Fibroblast of lung (primary cell): ENCODE results near the gene VSTM5. TPM values are rescaled to one million over a fixed set of nuclear protein-coding genes. Genes with fewer than 3 reads are reported as not detected.
"Not testable (repeated sequence)": the region's sequence is repeated elsewhere in the genome, so short reads cannot be mapped to it uniquely, and the experiment has no call there.

ENCODE experiments used
- DNase-seq, 2 donors: peaks; one replicate each; pipeline versions ENCODE4 v3.0.0 to v3.0.0-alpha.2; 2010; ENCODE audit warnings: low read depth in 2 of 2
- H2AFZ ChIP-seq: 2 replicates; pipeline ENCODE4 v1.5.1; 2012; ENCODE audit warnings: low read length, control low read depth, inconsistent platforms
- H3K27ac ChIP-seq: 2 replicates; pipeline ENCODE4 v1.5.1; 2011; ENCODE audit warnings: low read length, control low read depth; ENCODE audit not compliant: insufficient read depth
- H3K27me3 ChIP-seq: 2 replicates; pipeline ENCODE4 v1.5.1; 2011; ENCODE audit warnings: mild to moderate bottlenecking, low read length; ENCODE audit not compliant: control insufficient read depth, insufficient read depth
- H3K36me3 ChIP-seq: 2 replicates; pipeline ENCODE4 v1.5.1; 2011; ENCODE audit warnings: low read length; ENCODE audit not compliant: control insufficient read depth, insufficient read depth
- H3K4me1 ChIP-seq: 2 replicates; pipeline ENCODE4 v1.5.1; 2011; ENCODE audit warnings: low read length; ENCODE audit not compliant: control insufficient read depth, insufficient read depth; ENCODE audit errors: extremely low read depth
- H3K4me2 ChIP-seq: 2 replicates; pipeline ENCODE4 v1.5.1; 2011; ENCODE audit warnings: low read length, control low read depth; ENCODE audit not compliant: insufficient read depth; ENCODE audit errors: extremely low read depth
- H3K4me3 ChIP-seq, 4 experiments: fragments of 200-600 bp in 1 of 4; sonication (generic) in 1 of 4; replicated peaks in 1 of 4; 2 replicates each; pipeline ENCODE4 v1.5.1; 2011 to 2016; ENCODE audit warnings: low read length in 4 of 4, low read depth in 3 of 4, mild to moderate bottlenecking in 3 of 4, control low read depth in 2 of 4, inconsistent platforms in 1 of 4, mixed read lengths in 1 of 4; ENCODE audit not compliant: insufficient read depth in 1 of 4; ENCODE audit errors: control extremely low read depth in 1 of 4
- H3K79me2 ChIP-seq: 2 replicates; pipeline ENCODE4 v1.5.1; 2012; ENCODE audit warnings: mild to moderate bottlenecking, low read length, inconsistent platforms; ENCODE audit not compliant: control insufficient read depth, insufficient read depth
- H3K9ac ChIP-seq: 2 replicates; pipeline ENCODE4 v1.5.1; 2011; ENCODE audit warnings: mild to moderate bottlenecking, low read length, control low read depth; ENCODE audit not compliant: insufficient read depth
- H3K9me3 ChIP-seq: 2 replicates; pipeline ENCODE4 v1.5.1; 2012; ENCODE audit warnings: low read depth, low read length; ENCODE audit not compliant: control insufficient read depth, insufficient read depth
- H4K20me1 ChIP-seq: 2 replicates; pipeline ENCODE4 v1.5.1; 2011; ENCODE audit warnings: low read length; ENCODE audit not compliant: control insufficient read depth, insufficient read depth; ENCODE audit errors: extremely low read depth
- EZH2 ChIP-seq: IDR thresholded peaks from 2 replicates; pipeline ENCODE4 v1.5.1; 2012; ENCODE audit warnings: low read length, control low read depth, mild to moderate bottlenecking; ENCODE audit errors: missing control alignments
- polyA plus RNA-seq, 2 donors: library from polyadenylated mRNA; depleted of rRNA in 1 of 2; stranded (reverse) in 1 of 2; unstranded in 1 of 2; fragments of >200 nt; gene quantifications; 2 replicates each; pipeline ENCODE4 v1.2.1, GENCODE V29; 2011 to 2012; ENCODE audit warnings: missing spikeins in 1 of 2
- total RNA-seq: library from RNA; depleted of rRNA; stranded (reverse); fragments of >200 nt; gene quantifications from 2 replicates; pipeline ENCODE4 v1.2.1, GENCODE V29; 2014
- TF ChIP-seq, protein P1 (sequence below), 2 donors: IDR thresholded peaks in 1 of 2; conservative IDR thresholded peaks in 1 of 2; 1 replicate in 1 of 2; 2 replicates in 1 of 2; pipeline ENCODE4 v1.5.1; 2011 to 2012; ENCODE audit warnings: low read length in 2 of 2, control low read depth in 1 of 2, inconsistent platforms in 1 of 2, low read depth in 1 of 2, mild to moderate bottlenecking in 1 of 2

Gene VSTM5
- total and polyA plus RNA-seq, 2 donors (not counting 1 experiment from before 2014, with no cell fraction given): 0.50 to 1.4 TPM

DNA sequence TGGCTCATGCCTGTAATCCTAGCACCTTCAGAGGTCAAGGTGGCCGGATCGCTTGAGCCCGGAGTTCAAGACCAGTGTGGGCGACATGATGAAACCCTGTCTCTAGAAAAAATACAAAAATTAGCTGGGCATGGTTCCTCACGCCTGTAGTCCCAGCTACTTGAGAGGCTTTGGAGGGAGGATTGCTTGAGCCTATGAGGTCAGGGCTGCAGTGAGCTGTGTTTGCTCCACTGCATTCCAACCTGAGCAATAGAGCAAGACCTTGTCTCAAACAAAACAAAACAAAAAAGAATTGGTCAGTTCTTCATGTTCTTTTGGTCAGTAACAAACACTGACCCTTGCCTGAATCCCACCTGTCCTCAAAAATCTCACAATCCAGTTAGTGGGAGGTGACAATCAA, 36.7 kb upstream of the VSTM5 start:
- no peak overlapping the region for H3K27ac ChIP-seq
- TF ChIP-seq EZH2: no peak
- TF ChIP-seq, protein P1, sequence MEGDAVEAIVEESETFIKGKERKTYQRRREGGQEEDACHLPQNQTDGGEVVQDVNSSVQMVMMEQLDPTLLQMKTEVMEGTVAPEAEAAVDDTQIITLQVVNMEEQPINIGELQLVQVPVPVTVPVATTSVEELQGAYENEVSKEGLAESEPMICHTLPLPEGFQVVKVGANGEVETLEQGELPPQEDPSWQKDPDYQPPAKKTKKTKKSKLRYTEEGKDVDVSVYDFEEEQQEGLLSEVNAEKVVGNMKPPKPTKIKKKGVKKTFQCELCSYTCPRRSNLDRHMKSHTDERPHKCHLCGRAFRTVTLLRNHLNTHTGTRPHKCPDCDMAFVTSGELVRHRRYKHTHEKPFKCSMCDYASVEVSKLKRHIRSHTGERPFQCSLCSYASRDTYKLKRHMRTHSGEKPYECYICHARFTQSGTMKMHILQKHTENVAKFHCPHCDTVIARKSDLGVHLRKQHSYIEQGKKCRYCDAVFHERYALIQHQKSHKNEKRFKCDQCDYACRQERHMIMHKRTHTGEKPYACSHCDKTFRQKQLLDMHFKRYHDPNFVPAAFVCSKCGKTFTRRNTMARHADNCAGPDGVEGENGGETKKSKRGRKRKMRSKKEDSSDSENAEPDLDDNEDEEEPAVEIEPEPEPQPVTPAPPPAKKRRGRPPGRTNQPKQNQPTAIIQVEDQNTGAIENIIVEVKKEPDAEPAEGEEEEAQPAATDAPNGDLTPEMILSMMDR (conservative IDR thresholded peaks at IDR 0.05 in 1 of 2, IDR thresholded peaks at IDR 0.05 in 1 of 2; ENCODE audit: low read depth in 1 of 2, low read length in 2 of 2): no peak

DNA sequence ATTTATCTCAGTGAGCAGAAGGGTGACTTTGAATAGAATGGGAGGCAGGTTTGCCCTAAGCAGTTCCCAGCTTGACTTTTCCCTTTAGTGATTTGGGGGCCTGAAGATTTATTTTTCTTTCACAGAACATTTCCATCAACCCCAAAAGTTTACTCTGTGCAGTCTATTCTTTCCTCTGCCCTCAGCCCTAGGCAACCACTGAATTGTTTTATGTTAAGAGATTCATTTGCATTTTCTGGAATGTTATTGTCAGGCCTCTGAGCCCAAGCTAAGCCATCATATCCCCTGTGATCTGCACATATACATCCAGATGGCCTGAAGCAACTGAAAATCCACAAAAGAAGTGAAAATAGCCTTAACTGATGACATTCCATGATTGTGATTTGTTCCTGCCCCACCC, 28.7 kb upstream of the VSTM5 start:
- H3K27ac ChIP-seq, H3K36me3 ChIP-seq, H3K9me3 ChIP-seq, H4K20me1 ChIP-seq, H3K27me3 ChIP-seq, H3K4me3 ChIP-seq, H3K4me2 ChIP-seq, H3K9ac ChIP-seq, H3K4me1 ChIP-seq, DNase-seq, H2AFZ ChIP-seq, H3K79me2 ChIP-seq: not testable (repeated sequence)

More for the DNA sequence above, 36.7 kb upstream of the VSTM5 start:
- Histone ChIP-seq H3K27me3 (peaks cover 7% of the 10 kb centered on the region), H3K9ac (no peak overlapping the region), H3K9me3 (no peaks in the 10 kb centered on the region), H3K4me3 (no peak overlapping the region), H3K4me1 (no peaks in the 10 kb centered on the region), H4K20me1 (no peaks in the 10 kb centered on the region), H3K79me2 (no peaks in the 10 kb centered on the region), H3K4me2 (no peak overlapping the region), H3K36me3 (no peaks in the 10 kb centered on the region), H2AFZ (no peak overlapping the region)
- DNase-seq: no peak

DNA sequence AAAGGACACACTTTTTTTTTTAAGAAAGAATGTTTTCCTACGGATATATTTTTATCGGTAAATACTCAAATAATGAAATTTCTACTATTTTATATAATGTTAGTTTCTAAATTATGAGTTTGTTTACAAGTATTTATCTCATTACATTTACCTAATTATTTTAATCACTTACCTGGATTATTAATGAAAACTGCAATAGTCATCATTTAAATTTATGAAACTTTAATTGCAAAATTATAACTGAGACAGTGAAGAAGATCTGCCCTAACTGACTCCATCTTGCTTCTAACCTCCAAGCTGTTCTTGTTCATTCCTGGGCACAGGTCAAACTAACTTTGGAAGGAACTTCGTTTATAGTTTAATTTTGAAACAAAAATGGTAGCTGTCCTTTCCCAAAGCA, 25.2 kb upstream of the VSTM5 start:
- H4K20me1 ChIP-seq: no peaks in the 10 kb centered on the region
- H3K36me3 ChIP-seq: no peaks in the 10 kb centered on the region
- no peaks in the 10 kb centered on the region for H3K79me2 ChIP-seq
- H3K27me3 ChIP-seq: no peaks in the 10 kb centered on the region
- H3K4me1 ChIP-seq: no peaks in the 10 kb centered on the region
- H3K9ac ChIP-seq: no peak overlapping the region
- no peak overlapping the region for H3K4me3 ChIP-seq
- DNase-seq: no peak
- H3K27ac ChIP-seq: no peak overlapping the region
- no peak overlapping the region for H2AFZ ChIP-seq
- TF ChIP-seq, protein P1 (conservative IDR thresholded peaks at IDR 0.05 in 1 of 2, IDR thresholded peaks at IDR 0.05 in 1 of 2; ENCODE audit: low read depth in 1 of 2, low read length in 2 of 2): no peak
- TF ChIP-seq EZH2: no peak
- H3K9me3 ChIP-seq: no peaks in the 10 kb centered on the region
- no peak overlapping the region for H3K4me2 ChIP-seq

DNA sequence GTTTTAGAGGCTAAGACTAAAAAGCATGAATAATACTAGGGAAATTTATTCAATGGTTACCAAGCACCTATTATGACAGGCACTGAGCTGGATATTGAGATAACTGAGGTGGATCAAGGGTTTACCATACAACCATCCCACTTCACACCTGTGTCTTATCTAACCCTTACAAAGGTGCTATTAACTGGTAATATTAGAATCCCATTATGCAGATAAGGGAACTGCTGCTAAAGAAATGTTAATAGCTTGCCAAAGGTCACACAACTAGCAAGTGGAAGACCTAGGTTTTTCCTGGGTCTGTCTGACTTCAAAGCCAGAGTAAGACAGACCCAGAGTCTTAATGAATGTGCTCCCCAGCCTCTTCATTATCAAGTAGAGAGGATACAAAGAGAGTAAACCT, 21.1 kb upstream of the VSTM5 start:
- no peak for DNase-seq

More for the DNA sequence above, 21.1 kb upstream of the VSTM5 start:
- no peak for TF ChIP-seq EZH2
- TF ChIP-seq, protein P1 (conservative IDR thresholded peaks at IDR 0.05 in 1 of 2, IDR thresholded peaks at IDR 0.05 in 1 of 2; ENCODE audit: low read depth in 1 of 2, low read length in 2 of 2): no peak
- H2AFZ ChIP-seq: no peak overlapping the region
- H3K9ac ChIP-seq: no peak overlapping the region
- H3K9me3 ChIP-seq: no peaks in the 10 kb centered on the region
- no peaks in the 10 kb centered on the region for H3K27me3 ChIP-seq
- H3K36me3 ChIP-seq: no peaks in the 10 kb centered on the region
- no peaks in the 10 kb centered on the region for H3K79me2 ChIP-seq
- no peak overlapping the region for H3K27ac ChIP-seq
- no peaks in the 10 kb centered on the region for H3K4me1 ChIP-seq
- no peaks in the 10 kb centered on the region for H4K20me1 ChIP-seq
- H3K4me3 ChIP-seq: no peak overlapping the region
- no peak overlapping the region for H3K4me2 ChIP-seq
